HepG2 (cell line): Measurements from ENCODE around the gene ELF1. TPM values are rescaled to one million over a fixed set of nuclear protein-coding genes. Genes with fewer than 3 reads are reported as not detected.

ENCODE experiments used
- FOXJ3 ChIP-seq: sonication (generic); formaldehyde crosslinking; IDR thresholded peaks from 2 replicates; pipeline ENCODE4 v1.4.0; 2020; ENCODE audit warnings: missing genetic modification reagents, mild to moderate bottlenecking, borderline replicate concordance
- FOXK1 ChIP-seq: sonication (generic); formaldehyde crosslinking; IDR thresholded peaks from 2 replicates; pipeline ENCODE4 v1.4.0; 2020; ENCODE audit warnings: low read depth, missing genetic modification reagents, borderline replicate concordance
- FOXO1 ChIP-seq: sonication (generic); formaldehyde crosslinking; IDR thresholded peaks from 2 replicates; pipeline ENCODE4 v1.4.0; 2020; ENCODE audit warnings: missing genetic modification reagents
- HMGA1 ChIP-seq: sonication (generic); formaldehyde crosslinking; conservative IDR thresholded peaks from 2 replicates; pipeline ENCODE4 v1.4.0; 2020; ENCODE audit warnings: missing genetic modification reagents
- HNRNPH1 ChIP-seq: fragments of 200-400 bp; formaldehyde crosslinking; optimal IDR thresholded peaks from 2 replicates; pipeline ENCODE3; 2017; ENCODE audit warnings: mild to moderate bottlenecking, low read depth, low read length
- KAT8 ChIP-seq: IDR thresholded peaks from 2 replicates; pipeline ENCODE4 v1.6.1; 2016; ENCODE audit warnings: missing genetic modification reagents, missing compliant biosample characterization
- KMT2B ChIP-seq: IDR thresholded peaks from 2 replicates; pipeline ENCODE4 v1.6.1; 2016; ENCODE audit warnings: missing genetic modification reagents, missing compliant biosample characterization
- NR2F6 ChIP-seq, 2 experiments: IDR thresholded peaks; 2 replicates each; pipeline ENCODE4 v1.6.1; 2016; ENCODE audit warnings: antibody characterized with exemption in 1 of 2, mild to moderate bottlenecking in 1 of 2
- RAD21 ChIP-seq: fragments of 450-650 bp; formaldehyde crosslinking; IDR thresholded peaks from 2 replicates; pipeline ENCODE4 v1.5.0; 2020; ENCODE audit warnings: mild to moderate bottlenecking
- TAF1 ChIP-seq: sonication (generic); formaldehyde crosslinking; IDR thresholded peaks from 2 replicates; pipeline ENCODE4 v1.4.0; 2020; ENCODE audit warnings: missing genetic modification reagents
- TAF15 ChIP-seq: fragments of 200-400 bp; formaldehyde crosslinking; IDR thresholded peaks from one replicate; pipeline ENCODE4 v1.6.1; 2018; ENCODE audit warnings: mild to moderate bottlenecking, low read depth, low read length; ENCODE audit not compliant: poor library complexity, severe bottlenecking
- ZFP37 ChIP-seq: sonication (generic); formaldehyde crosslinking; IDR thresholded peaks from 2 replicates; pipeline ENCODE4 v1.4.0; 2020; ENCODE audit warnings: missing genetic modification reagents, borderline replicate concordance
- ZNF367 ChIP-seq: sonication (generic); formaldehyde crosslinking; IDR thresholded peaks from 2 replicates; pipeline ENCODE4 v1.4.0; 2020; ENCODE audit warnings: missing genetic modification reagents, borderline replicate concordance
- polyA plus RNA-seq, 8 experiments: library from polyadenylated mRNA; depleted of rRNA in 3 of 8; stranded (reverse) in 7 of 8; unstranded in 1 of 8; fragments of >200 nt; fragmentation: Illumina TruSeq in 4 of 8; extraction: Trizol in 4 of 8; gene quantifications; 2 replicates each; pipeline versions ENCODE4 v1.2.1 to v1.2.3, GENCODE V29; 2011 to 2016; ENCODE audit warnings: low read depth in 4 of 8, missing spikeins in 1 of 8, mixed read lengths in 1 of 8; ENCODE audit not compliant: insufficient read depth in 1 of 8
- total RNA-seq, 5 experiments: library from RNA; depleted of rRNA; stranded (reverse); fragments of >200 nt; fragmentation: Illumina TruSeq; extraction: Trizol; gene quantifications; 2 replicates each; pipeline ENCODE4 v1.2.3, GENCODE V29; 2016; ENCODE audit warnings: low read depth in 1 of 5
- TF ChIP-seq, protein P1 (sequence below): sonication (generic); formaldehyde crosslinking; IDR thresholded peaks from 2 replicates; pipeline ENCODE4 v1.4.0; 2020; ENCODE audit warnings: mild to moderate bottlenecking, missing genetic modification reagents
- TF ChIP-seq, protein P2 (sequence below): sonication (generic); formaldehyde crosslinking; conservative IDR thresholded peaks from 2 replicates; pipeline ENCODE4 v1.4.0; 2020; ENCODE audit warnings: mild to moderate bottlenecking, missing genetic modification reagents, moderate library complexity
- TF ChIP-seq, protein P3 (sequence below): IDR thresholded peaks from 2 replicates; pipeline ENCODE4 v1.6.1; 2016; ENCODE audit warnings: missing genetic modification reagents, missing compliant biosample characterization
- TF ChIP-seq, protein P4 (sequence below): sonication (generic); formaldehyde crosslinking; IDR thresholded peaks from 2 replicates; pipeline ENCODE4 v1.4.0; 2020; ENCODE audit warnings: missing genetic modification reagents, borderline replicate concordance

ELF1 gene
- total and polyA plus RNA-seq, 2 of the 13 experiments (the other 11 are each of a cell fraction or from before 2014, with no cell fraction given): 24.6 to 71.5 TPM

DNA sequence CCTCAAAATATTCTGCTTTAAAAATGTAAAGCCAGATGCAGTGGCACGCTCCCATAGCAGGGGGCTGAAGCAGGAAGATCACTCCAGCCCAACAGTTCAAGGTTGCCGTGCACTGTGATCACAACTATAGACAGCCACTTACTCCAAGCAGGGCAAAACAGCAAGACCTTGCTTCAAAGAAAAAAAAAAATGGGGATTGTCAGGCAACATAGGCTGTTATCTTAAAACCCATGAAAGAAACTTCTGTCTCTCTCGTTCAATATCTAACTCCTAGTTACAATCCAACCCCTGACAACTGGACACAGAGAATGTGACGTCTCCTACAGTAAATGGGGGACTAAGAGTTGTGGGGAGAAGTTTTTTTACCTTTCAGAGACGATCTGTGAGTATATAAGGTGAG, 17.4 kb downstream of the ELF1 start (continued):
- no peak for TF ChIP-seq RAD21 (CRISPR knock-in tag)
- peak; percentile 81 for TF ChIP-seq FOXJ3
- TF ChIP-seq HMGA1 (CRISPR knock-in tag): no peak
- no peak for TF ChIP-seq TAF15
- no peak for TF ChIP-seq HNRNPH1
- TF ChIP-seq KAT8: no peak
- peak; percentile 36; the same call in 1 of the 2 replicates for TF ChIP-seq KMT2B (CRISPR knock-in tag)
- TF ChIP-seq, protein P1, sequence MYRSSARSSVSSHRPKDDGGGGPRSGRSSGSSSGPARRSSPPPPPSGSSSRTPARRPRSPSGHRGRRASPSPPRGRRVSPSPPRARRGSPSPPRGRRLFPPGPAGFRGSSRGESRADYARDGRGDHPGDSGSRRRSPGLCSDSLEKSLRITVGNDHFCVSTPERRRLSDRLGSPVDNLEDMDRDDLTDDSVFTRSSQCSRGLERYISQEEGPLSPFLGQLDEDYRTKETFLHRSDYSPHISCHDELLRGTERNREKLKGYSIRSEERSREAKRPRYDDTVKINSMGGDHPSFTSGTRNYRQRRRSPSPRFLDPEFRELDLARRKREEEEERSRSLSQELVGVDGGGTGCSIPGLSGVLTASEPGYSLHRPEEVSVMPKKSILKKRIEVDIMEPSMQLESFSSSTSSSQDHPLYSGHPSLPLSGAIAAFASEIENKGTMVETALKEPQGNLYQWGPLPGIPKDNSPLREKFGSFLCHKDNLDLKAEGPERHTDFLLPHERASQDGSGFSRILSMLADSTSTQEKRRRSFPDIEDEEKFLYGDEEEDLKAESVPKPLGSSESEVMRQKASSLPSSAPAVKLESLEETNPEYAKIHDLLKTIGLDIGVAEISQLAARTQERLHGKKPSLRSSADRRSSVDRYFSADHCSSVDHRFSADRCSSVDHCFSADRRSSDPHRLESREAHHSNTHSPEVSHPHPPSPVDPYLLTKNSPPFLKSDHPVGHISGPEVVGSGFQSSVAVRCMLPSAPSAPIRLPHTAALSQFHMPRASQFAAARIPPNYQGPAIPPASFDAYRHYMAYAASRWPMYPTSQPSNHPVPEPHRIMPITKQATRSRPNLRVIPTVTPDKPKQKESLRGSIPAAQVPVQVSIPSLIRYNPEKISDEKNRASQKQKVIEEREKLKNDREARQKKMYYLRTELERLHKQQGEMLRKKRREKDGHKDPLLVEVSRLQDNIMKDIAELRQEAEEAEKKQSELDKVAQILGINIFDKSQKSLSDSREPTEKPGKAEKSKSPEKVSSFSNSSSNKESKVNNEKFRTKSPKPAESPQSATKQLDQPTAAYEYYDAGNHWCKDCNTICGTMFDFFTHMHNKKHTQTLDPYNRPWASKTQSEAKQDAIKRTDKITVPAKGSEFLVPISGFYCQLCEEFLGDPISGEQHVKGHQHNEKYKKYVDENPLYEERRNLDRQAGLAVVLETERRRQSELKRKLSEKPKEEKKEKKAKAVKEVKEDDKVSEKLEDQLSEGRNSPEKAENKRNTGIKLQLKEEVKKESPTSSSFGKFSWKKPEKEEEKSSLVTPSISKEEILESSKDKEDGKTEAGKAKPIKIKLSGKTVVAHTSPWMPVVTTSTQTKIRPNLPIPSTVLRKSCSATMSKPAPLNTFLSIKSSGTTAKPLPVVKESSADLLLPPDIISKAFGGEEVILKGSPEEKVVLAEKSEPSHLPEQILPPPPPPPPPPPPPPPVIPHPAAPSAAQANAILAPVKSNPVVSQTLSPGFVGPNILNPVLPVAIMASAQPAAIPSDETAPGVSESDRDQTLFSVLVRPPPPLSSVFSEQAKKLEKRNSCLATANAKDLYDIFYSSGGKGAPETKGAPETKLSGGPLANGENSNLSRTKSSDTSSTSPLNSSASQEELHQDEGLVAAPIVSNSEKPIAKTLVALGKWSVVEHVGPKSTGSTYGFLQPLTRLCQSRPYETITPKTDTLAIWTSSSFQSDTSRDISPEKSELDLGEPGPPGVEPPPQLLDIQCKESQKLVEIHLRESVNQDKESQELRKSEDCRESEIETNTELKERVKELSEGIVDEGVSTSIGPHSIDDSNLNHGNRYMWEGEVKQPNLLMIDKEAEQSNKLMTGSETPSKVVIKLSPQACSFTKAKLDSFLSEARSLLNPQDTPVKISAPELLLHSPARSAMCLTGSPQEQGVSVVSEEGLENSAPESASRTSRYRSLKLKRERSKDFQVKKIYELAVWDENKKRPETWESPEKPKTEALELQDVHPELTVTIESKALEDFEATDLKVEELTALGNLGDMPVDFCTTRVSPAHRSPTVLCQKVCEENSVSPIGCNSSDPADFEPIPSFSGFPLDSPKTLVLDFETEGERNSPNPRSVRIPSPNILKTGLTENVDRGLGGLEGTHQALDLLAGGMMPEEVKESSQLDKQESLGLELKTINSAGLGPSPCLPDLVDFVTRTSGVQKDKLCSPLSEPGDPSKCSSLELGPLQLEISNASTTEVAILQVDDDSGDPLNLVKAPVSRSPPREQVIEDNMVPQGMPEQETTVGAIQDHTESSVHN: no peak
- no peak for TF ChIP-seq TAF1 (CRISPR knock-in tag)
- 0 out of 2 replicates have a peak, but pooled peaks have one; percentile 31 for TF ChIP-seq NR2F6 (IDR thresholded peaks at IDR 0.05)
- TF ChIP-seq NR2F6 (CRISPR knock-in tag; IDR thresholded peaks at IDR 0.05): no peak; the same call in 1 of the 2 replicates
- TF ChIP-seq, protein P2, sequence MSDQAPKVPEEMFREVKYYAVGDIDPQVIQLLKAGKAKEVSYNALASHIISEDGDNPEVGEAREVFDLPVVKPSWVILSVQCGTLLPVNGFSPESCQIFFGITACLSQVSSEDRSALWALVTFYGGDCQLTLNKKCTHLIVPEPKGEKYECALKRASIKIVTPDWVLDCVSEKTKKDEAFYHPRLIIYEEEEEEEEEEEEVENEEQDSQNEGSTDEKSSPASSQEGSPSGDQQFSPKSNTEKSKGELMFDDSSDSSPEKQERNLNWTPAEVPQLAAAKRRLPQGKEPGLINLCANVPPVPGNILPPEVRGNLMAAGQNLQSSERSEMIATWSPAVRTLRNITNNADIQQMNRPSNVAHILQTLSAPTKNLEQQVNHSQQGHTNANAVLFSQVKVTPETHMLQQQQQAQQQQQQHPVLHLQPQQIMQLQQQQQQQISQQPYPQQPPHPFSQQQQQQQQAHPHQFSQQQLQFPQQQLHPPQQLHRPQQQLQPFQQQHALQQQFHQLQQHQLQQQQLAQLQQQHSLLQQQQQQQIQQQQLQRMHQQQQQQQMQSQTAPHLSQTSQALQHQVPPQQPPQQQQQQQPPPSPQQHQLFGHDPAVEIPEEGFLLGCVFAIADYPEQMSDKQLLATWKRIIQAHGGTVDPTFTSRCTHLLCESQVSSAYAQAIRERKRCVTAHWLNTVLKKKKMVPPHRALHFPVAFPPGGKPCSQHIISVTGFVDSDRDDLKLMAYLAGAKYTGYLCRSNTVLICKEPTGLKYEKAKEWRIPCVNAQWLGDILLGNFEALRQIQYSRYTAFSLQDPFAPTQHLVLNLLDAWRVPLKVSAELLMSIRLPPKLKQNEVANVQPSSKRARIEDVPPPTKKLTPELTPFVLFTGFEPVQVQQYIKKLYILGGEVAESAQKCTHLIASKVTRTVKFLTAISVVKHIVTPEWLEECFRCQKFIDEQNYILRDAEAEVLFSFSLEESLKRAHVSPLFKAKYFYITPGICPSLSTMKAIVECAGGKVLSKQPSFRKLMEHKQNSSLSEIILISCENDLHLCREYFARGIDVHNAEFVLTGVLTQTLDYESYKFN: peak; percentile 88
- TF ChIP-seq FOXO1 (CRISPR knock-in tag): peak; percentile 45; the same call in 1 of the 2 replicates
- TF ChIP-seq, protein P3, sequence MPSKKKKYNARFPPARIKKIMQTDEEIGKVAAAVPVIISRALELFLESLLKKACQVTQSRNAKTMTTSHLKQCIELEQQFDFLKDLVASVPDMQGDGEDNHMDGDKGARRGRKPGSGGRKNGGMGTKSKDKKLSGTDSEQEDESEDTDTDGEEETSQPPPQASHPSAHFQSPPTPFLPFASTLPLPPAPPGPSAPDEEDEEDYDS (CRISPR knock-in tag): 0 out of 2 replicates have a peak, but pooled peaks have one; percentile 29
- TF ChIP-seq, protein P4, sequence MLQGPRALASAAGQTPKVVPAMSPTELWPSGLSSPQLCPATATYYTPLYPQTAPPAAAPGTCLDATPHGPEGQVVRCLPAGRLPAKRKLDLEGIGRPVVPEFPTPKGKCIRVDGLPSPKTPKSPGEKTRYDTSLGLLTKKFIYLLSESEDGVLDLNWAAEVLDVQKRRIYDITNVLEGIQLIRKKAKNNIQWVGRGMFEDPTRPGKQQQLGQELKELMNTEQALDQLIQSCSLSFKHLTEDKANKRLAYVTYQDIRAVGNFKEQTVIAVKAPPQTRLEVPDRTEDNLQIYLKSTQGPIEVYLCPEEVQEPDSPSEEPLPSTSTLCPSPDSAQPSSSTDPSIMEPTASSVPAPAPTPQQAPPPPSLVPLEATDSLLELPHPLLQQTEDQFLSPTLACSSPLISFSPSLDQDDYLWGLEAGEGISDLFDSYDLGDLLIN (CRISPR knock-in tag): no peak
- no peak for TF ChIP-seq ZNF367 (CRISPR knock-in tag)
- TF ChIP-seq ZFP37 (CRISPR knock-in tag): no peak
- 0 out of 2 replicates have a peak, but pooled peaks have one; percentile 27 for TF ChIP-seq FOXK1 (CRISPR knock-in tag)
